Amygdala (tissue), 56 donors: Measurements from ENCODE around the gene MCU.

Experiments
- DNase-seq, 56 donors: peaks; one replicate each; lab custom pipeline; 2025; lab: John Stamatoyannopoulos, UW

Gene MCU

DNA sequence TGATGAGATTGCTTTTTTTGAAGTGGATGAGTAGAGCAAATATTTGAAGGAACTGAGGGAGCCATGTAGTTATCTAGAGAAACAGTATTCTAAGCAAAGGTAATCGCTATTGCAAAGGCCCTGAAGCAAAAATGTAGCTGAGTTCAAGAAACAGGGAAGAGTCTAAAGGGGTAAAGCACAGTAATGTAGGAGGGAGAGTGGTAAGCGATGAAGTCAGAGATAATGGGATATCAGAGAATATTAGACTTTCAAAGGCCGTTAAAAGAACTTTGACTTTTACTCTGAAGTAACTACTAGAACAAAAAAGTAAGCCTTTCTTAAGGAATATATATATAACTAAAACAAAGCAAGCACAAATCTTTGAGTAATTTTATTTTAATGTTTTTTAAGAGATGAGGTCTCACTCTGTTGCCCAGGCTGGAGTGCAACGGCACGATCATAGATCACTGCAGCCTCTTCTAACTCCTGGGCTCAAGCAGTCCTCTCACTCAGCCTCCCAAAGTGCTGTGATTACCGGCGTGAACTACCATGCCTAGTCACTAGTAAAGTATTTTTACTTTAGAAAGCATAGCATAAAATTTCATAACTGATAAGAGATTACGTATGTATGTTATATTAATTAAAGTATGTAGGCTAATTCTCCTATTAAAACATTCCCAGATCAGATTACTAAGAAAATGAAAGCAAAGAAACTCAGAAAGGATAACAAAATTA is 139.9 kb downstream of the MCU start:
- DNase-seq, result no peak

- DNase-seq, result no peak
Observed at GRCh38 chr10:72832701-72833100, 140.8 kb downstream of the MCU start.

DNA sequence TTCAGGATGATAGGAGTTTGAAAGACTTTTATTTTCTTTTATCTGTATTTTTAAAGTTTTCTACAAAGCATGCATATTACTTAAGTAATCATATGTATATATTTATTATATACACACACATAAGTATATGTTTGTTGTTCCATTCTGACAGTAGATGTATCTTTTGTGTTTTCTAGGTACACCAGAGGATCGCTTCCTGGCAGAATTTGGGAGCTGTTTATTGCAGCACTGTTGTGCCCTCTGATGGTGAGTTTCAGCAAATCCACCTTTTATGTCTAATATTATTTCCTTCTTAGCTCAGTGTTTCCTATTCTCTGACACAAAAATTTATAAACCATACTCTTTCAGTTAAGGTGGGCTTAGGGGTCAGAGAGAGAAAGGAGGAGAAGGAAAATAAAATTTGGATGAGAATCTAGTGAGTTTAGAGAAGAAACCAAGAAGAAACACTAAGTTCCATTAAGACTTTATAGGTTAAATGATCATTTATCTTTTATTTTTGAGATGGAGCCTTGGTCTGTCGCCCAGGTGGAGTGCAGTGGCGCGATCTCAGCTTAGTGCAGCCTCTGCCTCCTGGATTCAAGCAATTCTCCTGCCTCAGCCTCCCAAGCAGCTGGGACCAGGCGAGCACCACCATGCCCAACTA is 142.4 kb downstream of the MCU start:
- peak in 27 of 56 donors; percentile 1 to 73 (median 9) for DNase-seq

GRCh38 chr10:72840319-72840718 is 148.4 kb downstream of the MCU start:
- no peak for DNase-seq

- no peak for DNase-seq
Observed at GRCh38 chr10:72841487-72841886, 149.5 kb downstream of the MCU start.

- no peak for DNase-seq
Observed at GRCh38 chr10:72842164-72842563, 150.2 kb downstream of the MCU start.

DNA sequence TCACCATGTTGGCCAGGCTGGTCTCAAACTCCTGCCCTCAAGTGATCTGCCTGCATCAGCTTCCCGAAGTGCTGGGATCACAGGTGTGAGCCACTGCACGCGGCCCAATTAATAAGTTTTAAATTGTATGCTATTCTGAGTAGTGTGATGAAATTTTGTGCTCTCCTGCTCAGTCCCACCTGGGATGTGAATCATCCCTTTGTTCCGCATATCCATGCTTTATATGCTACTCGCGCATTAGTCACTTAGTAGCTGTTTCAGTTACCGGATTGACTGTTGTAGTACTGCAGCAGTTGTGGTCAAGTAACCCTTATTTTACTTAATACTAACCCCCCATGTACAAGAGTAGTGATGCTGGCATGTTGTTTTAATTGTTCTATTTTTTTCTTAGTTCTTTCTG is 154.3 kb downstream of the MCU start:
- DNase-seq, result no peak

DNA sequence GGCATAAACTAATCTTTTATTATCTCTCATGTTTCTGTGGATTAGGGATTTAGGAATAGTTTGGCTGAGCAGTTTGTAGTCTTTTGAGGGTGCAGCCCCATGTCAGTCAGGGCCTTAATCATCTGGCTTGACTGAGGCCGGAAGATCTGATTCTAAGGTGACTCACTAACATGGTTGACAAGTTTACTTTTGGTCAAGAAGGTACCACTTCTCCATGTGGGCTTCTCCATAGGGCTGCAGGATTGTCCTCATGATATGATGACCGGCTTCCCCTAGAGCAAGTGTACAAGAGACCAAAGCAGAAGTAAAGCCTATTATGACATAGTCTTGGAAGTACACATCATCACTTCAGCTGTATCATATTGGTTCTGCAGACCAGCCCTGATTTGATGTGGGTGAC is 155.7 kb downstream of the MCU start:
- DNase-seq, result no peak

- no peak for DNase-seq
Observed at GRCh38 chr10:72850861-72851260, 158.9 kb downstream of the MCU start.

- no peak for DNase-seq
Observed at GRCh38 chr10:72851509-72851908, 159.6 kb downstream of the MCU start.

DNA sequence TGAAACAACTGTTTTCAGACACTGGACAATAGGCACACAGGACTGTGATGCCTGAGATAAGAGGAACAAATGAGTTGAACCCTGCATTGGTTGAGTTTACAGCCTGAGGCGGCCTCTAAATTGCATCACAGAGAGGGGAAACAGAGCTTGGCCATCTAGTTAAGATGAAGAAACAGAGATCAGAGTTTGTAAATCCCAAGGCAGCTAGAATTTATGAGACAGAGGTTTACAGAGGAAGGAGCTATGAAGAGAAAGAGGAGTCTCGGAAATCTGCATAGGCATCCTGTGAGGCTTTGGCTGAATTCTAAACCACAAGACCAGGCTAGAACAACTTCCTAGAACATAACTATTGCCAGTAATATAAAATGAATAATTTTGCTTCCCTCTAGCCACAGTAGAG is 160.6 kb downstream of the MCU start:
- no peak for DNase-seq

- DNase-seq, result no peak
Observed at GRCh38 chr10:72855129-72855528, 163.2 kb downstream of the MCU start.

GRCh38 chr10:72855790-72856189 is 163.8 kb downstream of the MCU start:
- DNase-seq, result no peak

DNA sequence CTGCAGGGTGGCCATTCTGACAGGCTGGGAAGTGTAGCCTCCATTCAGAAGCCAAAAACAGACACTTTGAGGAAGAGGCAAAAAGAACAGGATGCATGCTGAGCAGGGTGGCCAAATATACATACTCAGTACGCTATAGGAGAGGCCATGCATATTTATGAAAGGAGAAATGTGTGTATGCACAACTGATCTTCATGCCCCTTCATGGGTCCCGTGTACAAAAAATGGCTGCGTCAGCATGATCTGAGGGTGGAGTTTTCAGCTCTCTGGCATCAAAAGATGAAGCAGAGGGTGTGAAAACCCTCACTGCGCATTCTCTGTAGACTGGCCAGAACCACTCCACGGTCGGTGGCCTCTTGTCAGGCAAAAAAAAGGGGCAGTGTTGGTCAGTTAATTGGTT is 166.1 kb downstream of the MCU start:
- no peak for DNase-seq

- DNase-seq, result no peak
Observed at GRCh38 chr10:72862957-72863356, 171.0 kb downstream of the MCU start.

GRCh38 chr10:72875250-72876055 is 183.5 kb downstream of the MCU start:
- DNase-seq, result no peak

DNA sequence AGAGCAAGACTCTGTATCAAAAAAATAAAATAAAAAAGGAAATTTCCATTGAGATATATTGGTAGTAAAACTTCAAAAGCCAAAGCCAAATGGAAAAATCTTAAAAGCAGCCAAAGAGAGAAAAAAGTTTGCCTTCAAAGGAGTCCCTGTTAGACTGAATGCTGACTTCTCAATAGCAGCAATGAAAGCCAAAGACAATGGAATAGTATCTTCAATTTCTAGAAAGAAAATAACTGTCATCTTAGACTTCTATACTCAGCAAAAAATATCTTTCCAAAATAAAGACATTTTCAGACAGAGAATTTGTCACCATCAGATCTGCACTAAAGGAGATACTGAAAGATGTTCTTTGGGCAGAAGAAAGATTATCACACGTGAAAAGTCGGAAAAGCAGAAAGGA is 187.3 kb downstream of the MCU start:
- no peak for DNase-seq

- DNase-seq, result no peak
Observed at GRCh38 chr10:72881291-72881690, 189.3 kb downstream of the MCU start.

DNA sequence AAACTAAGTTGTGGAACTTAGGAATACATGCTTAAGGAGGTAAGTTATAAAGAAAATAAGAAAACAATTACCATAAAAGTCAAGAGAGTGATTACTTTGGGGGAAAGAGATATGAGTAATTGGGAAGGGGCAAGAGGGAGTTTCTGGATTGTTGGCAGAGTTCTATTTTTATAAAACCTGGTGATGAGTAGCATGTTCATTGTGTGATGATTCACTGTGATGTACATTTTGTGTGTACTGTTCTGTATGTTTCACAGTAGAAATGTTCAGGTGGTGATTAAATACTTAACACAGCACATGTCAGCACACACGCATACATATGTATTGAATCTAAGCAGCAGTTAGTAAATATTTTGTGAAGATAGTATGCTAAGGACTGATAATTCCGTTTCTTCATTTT is 191.9 kb downstream of the MCU start:
- no peak for DNase-seq

- DNase-seq, result no peak
Observed at GRCh38 chr10:72885953-72886352, 194.0 kb downstream of the MCU start.

DNA sequence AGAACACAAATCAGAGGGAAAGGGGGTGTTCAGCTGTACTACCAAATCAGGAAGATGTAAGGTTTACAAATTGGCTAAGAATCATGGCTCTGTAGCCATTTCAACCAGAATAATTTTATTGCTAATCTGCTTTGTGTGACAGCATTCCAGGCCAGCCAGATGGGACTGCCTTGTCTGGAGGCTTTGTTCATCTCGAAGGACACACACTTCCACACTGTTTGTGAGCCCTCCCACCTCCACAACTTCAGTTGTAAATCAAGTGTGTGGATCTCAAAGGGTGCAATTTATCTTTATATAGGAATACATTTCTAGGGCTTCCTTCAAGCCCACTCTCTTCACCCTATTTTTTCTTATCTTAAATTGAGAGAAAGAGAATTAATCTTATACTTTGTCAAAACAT is 194.7 kb downstream of the MCU start:
- DNase-seq, result no peak

DNA sequence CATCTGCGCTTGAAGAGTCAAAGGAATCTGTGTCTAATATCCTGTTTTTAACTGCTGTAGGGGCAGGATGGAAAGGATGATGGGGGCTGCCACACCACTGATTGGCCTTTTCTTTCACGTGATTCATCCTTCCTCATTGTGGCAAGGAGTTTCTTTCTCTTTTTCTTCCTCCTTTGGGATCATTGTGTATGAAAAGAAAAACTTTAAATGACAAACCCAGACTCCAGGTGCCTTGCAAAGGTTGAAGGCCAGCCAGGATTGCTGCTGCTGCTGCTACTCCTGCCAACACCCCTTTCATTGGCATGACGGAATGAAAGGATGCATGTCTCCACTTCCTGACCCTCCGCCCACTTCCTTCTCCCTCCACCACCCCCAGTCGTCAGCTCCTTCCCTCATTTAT is 195.1 kb downstream of the MCU start:
- DNase-seq, result peak in 1 of 56 donors; percentile 5
